Endothelial cell (in vitro differentiated cells): ENCODE results near the gene STON1. TPM values are rescaled to one million over a fixed set of nuclear protein-coding genes. Genes with fewer than 3 reads are reported as not detected.

Experiments used
- DNase-seq: peaks from one replicate; pipeline ENCODE4 v3.0.0; 2021; ENCODE audit warnings: low spot score
- H3K27ac Mint-ChIP-seq: one replicate; pipeline ENCODE4 v1.8.0; 2021; ENCODE audit warnings: mixed read lengths, inconsistent platforms; ENCODE audit not compliant: unreplicated experiment
- H3K27me3 Mint-ChIP-seq: one replicate; pipeline ENCODE4 v1.8.0; 2021; ENCODE audit warnings: mild to moderate bottlenecking, moderate library complexity, mixed read lengths, inconsistent platforms; ENCODE audit not compliant: unreplicated experiment
- H3K36me3 Mint-ChIP-seq: one replicate; pipeline ENCODE4 v1.8.0; 2021; ENCODE audit warnings: mild to moderate bottlenecking, low read depth, mixed read lengths, inconsistent platforms; ENCODE audit not compliant: unreplicated experiment
- H3K4me1 Mint-ChIP-seq: one replicate; pipeline ENCODE4 v1.8.0; 2021; ENCODE audit warnings: mild to moderate bottlenecking, mixed read lengths, inconsistent platforms; ENCODE audit not compliant: unreplicated experiment
- H3K4me3 Mint-ChIP-seq: one replicate; pipeline ENCODE4 v1.8.0; 2021; ENCODE audit warnings: mild to moderate bottlenecking, mixed read lengths, inconsistent platforms; ENCODE audit not compliant: unreplicated experiment
- H3K9me3 Mint-ChIP-seq: one replicate; pipeline ENCODE4 v1.8.0; 2021; ENCODE audit warnings: mixed read lengths, inconsistent platforms; ENCODE audit not compliant: unreplicated experiment
- total RNA-seq: library from RNA; stranded (reverse); fragmentation: NEBNext Ultra II Directional; extraction: Animal tissue kit (Norgen Biotek cat#: 25700); gene quantifications from one replicate; pipeline ENCODE4 v1.2.1, GENCODE V29; 2021; ENCODE audit not compliant: unreplicated experiment
- TF ChIP-seq, protein P1 (sequence below): fragments of 200-600 bp; sonication (generic); IDR thresholded peaks from one replicate; pipeline ENCODE4 v1.5.0; 2021; ENCODE audit warnings: antibody characterized with exemption; ENCODE audit not compliant: unreplicated experiment

STON1 gene
- total RNA-seq, 1 donor from 2014 or later = 3.1 TPM

DNA sequence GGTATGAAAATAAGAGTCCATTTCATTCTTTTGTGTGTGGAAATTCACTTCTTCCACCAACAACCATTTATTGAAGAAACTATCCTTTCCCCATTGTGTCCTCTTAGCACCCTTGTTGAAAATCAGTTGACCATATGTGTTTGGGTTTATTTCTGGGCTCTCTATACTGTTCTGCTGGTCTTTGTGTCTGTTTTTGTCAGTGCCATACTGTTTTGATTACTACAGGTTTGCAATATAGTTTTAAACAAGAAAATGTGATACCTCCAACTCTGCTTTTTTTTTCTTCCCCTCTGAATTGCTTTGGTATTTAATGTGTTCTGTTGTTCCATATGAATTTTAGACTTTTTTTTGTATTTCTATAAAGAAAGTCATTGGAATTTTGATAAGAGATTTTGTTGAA lies 96.1 kb downstream of the STON1 start:
- Mint-ChIP-seq H3K4me3 (no peak overlapping the region), H3K9me3 (peaks cover 6% of the 10 kb centered on the region), H3K4me1 (no peaks in the 10 kb centered on the region), H3K36me3 (peaks cover 5% of the 10 kb centered on the region), H3K27me3 (peaks cover 2% of the 10 kb centered on the region), H3K27ac (no peak overlapping the region)
- DNase-seq = no peak
- TF ChIP-seq, protein P1, sequence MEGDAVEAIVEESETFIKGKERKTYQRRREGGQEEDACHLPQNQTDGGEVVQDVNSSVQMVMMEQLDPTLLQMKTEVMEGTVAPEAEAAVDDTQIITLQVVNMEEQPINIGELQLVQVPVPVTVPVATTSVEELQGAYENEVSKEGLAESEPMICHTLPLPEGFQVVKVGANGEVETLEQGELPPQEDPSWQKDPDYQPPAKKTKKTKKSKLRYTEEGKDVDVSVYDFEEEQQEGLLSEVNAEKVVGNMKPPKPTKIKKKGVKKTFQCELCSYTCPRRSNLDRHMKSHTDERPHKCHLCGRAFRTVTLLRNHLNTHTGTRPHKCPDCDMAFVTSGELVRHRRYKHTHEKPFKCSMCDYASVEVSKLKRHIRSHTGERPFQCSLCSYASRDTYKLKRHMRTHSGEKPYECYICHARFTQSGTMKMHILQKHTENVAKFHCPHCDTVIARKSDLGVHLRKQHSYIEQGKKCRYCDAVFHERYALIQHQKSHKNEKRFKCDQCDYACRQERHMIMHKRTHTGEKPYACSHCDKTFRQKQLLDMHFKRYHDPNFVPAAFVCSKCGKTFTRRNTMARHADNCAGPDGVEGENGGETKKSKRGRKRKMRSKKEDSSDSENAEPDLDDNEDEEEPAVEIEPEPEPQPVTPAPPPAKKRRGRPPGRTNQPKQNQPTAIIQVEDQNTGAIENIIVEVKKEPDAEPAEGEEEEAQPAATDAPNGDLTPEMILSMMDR = no peak

DNA sequence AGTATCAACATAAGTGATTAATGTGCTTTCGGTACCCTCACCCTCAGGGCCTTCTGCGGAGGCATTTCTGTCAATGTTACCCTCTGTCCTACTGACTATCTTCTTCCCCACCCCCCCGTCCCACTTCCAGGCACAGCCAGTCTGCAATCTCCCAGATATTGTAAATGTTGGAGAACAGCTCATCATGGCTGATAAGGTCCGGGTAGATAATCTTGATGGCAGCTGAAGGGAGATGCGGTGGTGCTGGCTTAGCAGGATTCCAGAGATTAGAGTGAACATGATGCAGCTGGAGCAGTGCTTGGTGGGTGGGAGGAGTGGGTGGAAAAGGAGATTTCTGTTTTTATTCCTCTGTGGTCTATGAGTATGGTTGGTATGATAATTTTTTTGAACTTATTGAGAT lies 103.2 kb downstream of the STON1 start:
- TF ChIP-seq, protein P1 = no peak
- no peak for DNase-seq
- no peaks in the 10 kb centered on the region for H3K36me3 Mint-ChIP-seq
- no peak overlapping the region for H3K4me3 Mint-ChIP-seq
- peaks cover 3% of the 10 kb centered on the region for H3K27me3 Mint-ChIP-seq
- H3K27ac Mint-ChIP-seq = no peak overlapping the region
- H3K4me1 Mint-ChIP-seq = no peaks in the 10 kb centered on the region
- H3K9me3 Mint-ChIP-seq = no peaks in the 10 kb centered on the region

DNA sequence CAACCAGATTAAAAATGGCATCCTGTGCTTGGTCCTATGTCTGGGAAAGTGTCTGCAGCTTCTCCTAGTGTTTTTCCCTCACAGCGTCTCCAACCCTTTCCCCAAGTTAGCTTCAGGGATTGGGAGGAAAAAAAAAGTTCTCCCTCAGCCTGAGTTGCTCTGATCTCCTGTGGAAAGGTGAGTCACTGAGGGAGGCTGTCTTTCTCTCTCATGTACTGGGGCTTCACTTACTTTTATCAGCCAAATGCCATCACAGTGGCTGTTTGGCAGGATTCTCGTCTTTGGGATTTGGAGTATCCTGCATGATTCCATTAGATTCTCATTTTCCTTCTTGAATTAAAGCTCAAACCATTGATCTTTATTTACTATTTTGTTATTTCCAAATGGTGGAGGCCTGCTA lies 105.8 kb downstream of the STON1 start:
- no peak for DNase-seq
- TF ChIP-seq, protein P1 = no peak
- H3K9me3 Mint-ChIP-seq = no peaks in the 10 kb centered on the region
- H3K27me3 Mint-ChIP-seq = peaks cover 2% of the 10 kb centered on the region
- no peaks in the 10 kb centered on the region for H3K4me1 Mint-ChIP-seq
- H3K4me3 Mint-ChIP-seq = no peak overlapping the region
- no peaks in the 10 kb centered on the region for H3K36me3 Mint-ChIP-seq
- no peak overlapping the region for H3K27ac Mint-ChIP-seq

DNA sequence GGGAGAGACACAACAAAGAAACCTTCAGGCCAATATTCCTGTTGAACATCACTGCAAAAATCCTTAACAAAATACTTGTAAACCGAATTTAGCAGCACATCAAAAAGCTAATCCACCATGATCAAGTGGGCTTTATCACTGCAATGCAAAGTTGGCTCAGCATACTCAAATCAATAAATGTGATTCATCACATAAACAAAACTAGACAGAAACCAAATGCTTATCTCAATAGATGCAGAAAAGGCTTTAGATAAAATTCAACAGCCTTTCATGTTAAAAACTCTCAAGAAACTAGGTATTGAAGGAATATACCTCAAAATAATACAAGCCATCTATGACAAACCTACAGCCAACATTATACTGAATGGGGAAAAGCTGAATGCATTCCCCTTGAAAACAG lies 108.3 kb downstream of the STON1 start:
- no peaks in the 10 kb centered on the region for H3K4me1 Mint-ChIP-seq
- H3K9me3 Mint-ChIP-seq = no peaks in the 10 kb centered on the region
- no peak overlapping the region for H3K4me3 Mint-ChIP-seq
- H3K27me3 Mint-ChIP-seq = no peaks in the 10 kb centered on the region
- H3K27ac Mint-ChIP-seq = no peak overlapping the region
- H3K36me3 Mint-ChIP-seq = no peaks in the 10 kb centered on the region
- TF ChIP-seq, protein P1 = no peak
- DNase-seq = no peak

Other genes with a start within 250 kb of the STON1 start
- 13.2 TPM for gene FOXN2, start 215.5 kb upstream of the STON1 start, total RNA-seq
- gene PPP1R21, start 89.4 kb upstream of the STON1 start, total RNA-seq = 15.8 TPM
- gene GTF2A1L, start 87.7 kb downstream of the STON1 start, total RNA-seq = not detected
- not detected for gene LHCGR, start 225.6 kb downstream of the STON1 start, total RNA-seq